HG03439 (cell line): ENCODE measurements around the gene ADAMTS12.
"Not testable (repeated sequence)": the region's sequence is repeated elsewhere in the genome, so short reads cannot be mapped to it uniquely, and the experiment has no call there.

Source experiments
- ATAC-seq: cut with Tn5 transposase; IDR thresholded peaks from one replicate; pipeline ENCODE4 v1.9.1; 2021; ENCODE audit warnings: mild to moderate bottlenecking, moderate library complexity; ENCODE audit not compliant: unreplicated experiment

ADAMTS12 gene

GRCh38 chr5:33903118-33903517 is 11.3 kb upstream of the ADAMTS12 start:
- ATAC-seq, result no peak

GRCh38 chr5:33901156-33901555 is 9.4 kb upstream of the ADAMTS12 start:
- ATAC-seq, result no peak

- ATAC-seq, result no peak
These were observed 2.8 kb upstream of the ADAMTS12 start for GRCh38 chr5:33894566-33894965.

- no peak for ATAC-seq
These were observed 889 bp upstream of the ADAMTS12 start for GRCh38 chr5:33892620-33893137.

DNA sequence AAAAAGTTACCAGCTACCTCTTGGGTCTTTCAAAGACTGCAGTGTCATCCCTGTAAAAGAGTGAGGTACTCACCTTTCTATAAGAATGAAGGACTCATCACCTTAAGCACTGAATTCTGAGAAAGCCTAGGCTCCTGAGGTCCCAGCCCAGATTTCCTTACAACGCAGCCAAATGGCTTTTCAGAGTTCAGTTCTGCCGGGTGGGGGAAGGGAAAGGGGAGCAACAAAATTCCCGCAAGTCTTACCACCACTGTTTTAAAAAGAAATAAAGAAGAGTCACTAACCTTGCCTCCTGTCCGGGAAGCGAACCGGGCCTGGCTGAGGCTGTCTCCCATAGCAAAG is 373 bp downstream of the ADAMTS12 start:
- ATAC-seq, result no peak

GRCh38 chr5:33890131-33891032 is 1.4 kb downstream of the ADAMTS12 start:
- ATAC-seq, result no peak

- no peak for ATAC-seq
These were observed 3.2 kb downstream of the ADAMTS12 start for GRCh38 chr5:33888587-33888986.

DNA sequence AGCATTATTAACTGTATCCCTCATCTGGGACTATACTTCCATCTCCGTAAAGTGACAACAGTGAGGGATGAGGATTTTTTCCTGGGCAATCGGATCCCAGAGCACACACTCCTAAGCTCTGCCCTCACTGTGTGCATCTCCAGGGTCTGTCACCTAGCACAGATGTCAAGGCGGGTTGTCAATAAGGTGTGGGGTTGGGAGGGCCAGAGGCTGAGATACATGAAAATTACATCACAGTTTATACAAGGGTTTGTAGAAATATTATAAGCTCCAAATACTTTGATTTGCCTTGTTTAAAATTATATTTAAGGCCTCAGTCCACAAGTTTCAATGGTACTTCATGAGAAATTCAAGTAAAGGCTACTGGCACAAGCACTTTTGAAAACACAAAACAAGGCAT is 4.5 kb downstream of the ADAMTS12 start:
- no peak for ATAC-seq

DNA sequence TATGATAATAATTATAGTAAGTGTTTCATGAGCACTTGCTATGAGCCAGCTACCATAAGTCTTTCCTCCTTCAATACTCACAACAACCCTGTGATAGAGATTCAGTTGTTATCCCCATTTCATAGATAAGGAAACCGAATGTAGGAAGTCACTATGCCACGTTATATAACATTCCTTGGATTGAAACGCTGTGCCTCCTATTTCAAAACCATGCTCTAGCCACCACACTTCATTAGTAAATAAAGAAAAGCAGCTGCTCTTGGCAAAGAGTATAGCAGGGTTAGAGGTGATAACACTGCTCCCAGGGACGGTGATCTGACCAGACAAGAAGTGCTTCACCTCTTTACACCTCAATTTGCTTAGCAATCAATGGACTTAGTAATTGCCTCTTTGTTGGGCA is 5.5 kb downstream of the ADAMTS12 start:
- ATAC-seq, result no peak

DNA sequence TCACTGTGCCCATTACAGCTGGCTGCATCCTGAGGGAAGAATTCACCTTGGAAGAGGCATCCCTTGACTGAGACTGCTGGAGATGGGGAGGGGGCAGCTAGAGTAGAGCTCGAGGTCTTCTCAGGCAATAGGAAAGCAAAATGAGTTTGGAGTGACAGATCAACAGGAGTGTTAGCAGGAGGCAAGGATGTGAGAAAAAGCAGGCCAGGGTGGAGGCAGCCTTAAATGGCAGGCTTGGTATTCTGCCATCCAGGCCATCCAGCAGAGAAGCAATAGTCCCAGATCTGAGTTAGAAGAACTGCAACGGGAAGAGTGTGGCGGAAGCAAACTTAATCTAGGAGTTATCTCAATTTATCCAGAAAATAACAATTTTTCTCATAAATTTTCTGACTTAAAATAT is 6.1 kb downstream of the ADAMTS12 start:
- no peak for ATAC-seq

DNA sequence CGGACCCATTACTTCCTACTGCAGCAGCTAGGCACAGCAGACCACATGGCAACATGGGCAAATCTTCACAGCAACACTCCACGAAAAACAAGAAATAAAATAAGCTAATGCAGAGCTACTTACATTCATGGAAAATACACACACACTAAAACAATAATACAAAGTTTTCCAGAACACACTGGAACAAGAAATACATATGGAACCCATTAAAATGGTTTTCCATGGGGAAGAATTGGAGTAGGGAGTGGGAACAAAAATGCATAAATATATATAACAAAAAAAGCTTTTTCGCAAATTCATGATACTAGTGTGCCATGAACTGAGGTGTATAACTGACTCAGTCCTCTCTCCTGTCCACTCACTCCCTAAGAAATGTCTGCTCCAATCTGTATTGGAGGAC is 8.3 kb downstream of the ADAMTS12 start:
- no peak for ATAC-seq

DNA sequence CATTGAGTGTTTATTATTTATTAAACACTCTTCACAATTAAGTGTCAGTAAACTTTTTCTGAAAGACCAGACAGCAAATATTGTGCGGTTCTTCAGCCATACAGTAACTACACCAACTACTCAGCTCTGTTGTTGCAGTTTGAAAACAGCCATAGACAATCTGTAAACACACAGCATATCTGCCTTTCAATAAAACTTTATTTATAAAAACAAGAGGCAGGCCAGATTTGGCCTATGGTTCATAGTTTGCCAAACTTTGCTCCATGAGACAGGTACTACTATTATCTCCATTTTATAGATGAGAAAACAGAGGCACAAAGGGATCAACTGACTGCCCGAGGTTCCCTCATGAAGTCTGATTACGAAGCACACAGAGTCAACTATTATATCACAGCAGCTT is 11.5 kb downstream of the ADAMTS12 start:
- no peak for ATAC-seq

- no peak for ATAC-seq
These were observed 14.3 kb downstream of the ADAMTS12 start for GRCh38 chr5:33877449-33877848.

DNA sequence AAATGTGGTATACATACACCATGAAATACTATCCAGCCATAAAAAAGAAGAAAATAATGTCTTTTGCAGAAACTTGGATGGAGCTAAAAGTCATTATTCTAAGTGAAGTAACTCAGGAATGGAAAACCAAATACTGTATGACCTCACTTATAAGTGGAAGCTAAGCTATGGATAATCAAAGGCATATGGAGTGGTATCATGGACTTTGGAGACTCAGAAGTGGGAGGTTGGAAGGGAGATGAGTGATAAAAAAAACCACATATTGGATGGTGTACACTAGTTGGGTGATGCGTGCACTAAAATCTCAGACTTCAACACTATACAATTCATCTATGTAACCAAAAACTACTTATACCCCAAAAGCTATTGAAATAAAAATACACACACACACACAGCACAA is 24.5 kb downstream of the ADAMTS12 start:
- no peak for ATAC-seq

DNA sequence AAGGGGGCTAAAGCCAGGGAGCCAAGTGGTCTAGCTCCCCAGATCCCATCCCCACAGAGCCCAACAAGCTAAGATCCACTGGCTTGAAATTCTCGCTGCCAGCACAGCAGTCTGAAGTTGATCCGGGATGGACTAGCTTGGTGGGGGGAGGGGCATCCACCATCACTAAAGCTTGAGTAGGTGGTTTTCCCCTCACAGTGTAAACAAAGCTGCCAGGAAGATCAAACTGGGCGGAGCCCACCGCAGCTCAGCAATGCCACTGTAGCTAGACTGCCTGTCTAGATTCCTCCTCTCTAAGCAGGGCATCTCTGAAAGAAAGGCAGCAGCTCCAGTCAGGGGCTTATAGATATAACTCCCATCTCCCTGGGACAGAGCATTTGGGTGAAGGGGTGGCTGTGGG is 32.6 kb downstream of the ADAMTS12 start:
- not testable (repeated sequence) for ATAC-seq

DNA sequence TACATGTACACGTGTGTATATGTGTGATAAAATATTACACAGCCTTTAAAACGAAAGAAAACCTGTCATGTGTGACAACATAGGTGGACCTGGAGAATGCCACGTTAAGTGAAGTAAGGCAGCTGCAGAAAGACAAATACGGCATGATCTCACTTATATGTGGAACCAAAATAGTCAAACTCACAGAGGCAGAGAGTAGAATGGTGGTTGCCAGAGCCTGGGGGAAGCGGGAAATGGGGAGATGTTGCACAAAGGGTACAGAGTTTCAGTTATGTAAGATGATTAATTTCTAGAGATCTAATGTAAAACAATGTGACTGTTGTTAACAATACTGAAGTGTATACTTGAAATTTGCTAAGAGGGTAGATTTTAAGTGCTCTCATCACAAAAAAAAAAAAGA is 34.8 kb downstream of the ADAMTS12 start:
- ATAC-seq, result peak; percentile 80

GRCh38 chr5:33855396-33855795 is 36.4 kb downstream of the ADAMTS12 start:
- no peak for ATAC-seq

GRCh38 chr5:33854733-33855151 is 37.0 kb downstream of the ADAMTS12 start:
- ATAC-seq, result no peak

GRCh38 chr5:33852837-33853236 is 39.0 kb downstream of the ADAMTS12 start:
- ATAC-seq, result no peak

DNA sequence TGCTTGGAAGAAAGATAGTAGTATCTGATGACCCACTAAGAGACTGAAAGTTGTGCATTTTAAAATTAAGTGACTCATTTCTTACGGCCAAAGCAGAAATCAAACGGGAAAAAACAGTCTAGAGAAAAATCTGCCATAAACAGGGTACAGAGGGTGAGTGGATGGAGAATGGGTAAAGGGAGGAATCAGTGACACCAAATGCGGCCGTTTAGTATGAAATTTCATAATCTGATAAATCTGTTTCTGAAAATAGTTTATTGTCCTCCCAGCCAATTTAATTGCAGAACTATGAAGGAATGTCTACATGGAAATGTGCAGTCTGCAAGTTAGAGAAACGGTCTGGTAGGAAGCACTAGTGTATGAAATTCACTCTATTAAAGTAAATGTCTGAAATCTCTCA is 39.5 kb downstream of the ADAMTS12 start:
- ATAC-seq, result no peak

DNA sequence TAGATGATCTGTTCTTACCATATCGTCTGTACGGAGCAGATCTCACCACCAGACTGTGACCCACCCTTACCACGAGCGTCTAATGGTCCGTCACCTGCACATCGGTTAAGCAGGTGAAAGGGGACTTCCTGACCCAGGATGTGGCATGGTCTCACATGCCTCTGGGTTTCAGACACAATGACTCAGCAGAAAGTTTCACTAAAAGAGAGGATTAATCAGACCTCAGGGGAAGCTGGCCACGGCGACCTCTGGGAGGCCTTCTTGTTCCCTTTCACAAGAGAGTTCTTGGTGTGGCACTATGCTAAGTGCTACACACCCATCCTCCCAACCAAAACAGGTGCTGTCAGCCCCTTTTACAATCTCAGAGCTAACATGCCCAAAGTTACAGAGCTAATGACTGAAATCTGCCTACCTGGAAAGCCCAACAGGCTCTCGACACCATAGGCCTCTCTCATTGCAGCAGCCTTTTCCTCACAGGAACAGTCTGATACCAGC is 41.6 kb downstream of the ADAMTS12 start:
- peak; percentile 96 for ATAC-seq

DNA sequence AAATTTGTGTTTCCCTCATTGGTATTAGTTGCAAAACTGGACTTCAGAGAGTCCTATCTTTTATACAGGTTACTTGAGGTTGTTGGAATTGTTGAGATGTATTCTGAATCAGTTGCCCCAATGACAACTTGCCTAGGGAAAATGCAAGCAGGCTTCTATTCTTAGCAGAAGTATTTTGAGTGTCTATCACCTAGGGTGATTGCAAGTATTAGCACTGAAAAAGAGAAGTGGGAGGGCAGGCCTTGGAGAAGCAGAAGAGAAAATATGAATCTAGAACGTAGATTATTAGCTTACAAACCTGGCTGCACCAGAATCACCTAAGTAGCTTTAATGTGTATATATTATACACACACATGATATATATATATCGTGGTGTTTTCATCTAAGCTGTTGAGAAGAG is 43.2 kb downstream of the ADAMTS12 start:
- ATAC-seq, result no peak

GRCh38 chr5:33846851-33847250 is 44.9 kb downstream of the ADAMTS12 start:
- no peak for ATAC-seq
